ENCODE results near the gene PDX1. TPM values are rescaled to one million over a fixed set of nuclear protein-coding genes. Genes with fewer than 3 reads are reported as not detected.

The PDX1 gene
- total RNA-seq, 1 experiment from 2014 or later = 3.4 TPM

DNA sequence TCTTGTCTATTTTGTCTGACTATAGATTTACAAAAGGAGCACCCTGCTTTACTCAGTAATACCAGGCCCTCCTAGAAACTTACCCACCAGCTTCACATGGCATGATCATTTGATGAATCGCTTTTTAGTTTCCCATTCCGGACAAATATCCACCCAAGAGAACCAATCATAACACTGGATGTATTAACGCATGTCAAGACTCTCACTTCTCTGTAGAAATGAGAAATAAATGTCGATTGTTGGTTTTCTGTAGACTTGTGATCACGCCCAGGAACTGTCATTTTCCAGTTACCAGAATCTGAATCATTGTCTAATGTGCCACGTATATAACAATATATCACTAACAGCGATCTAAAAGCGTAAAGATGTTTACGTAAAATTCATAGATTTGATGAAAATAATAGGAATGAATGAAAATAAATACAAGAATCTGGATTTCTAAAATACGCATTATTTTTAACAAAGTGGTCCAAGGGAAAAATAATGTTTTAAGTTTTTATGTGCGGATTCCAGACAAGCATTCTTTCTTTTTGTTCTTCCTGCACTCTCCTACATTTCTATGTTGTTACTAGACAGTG is 35.3 kb downstream of the PDX1 start:
- in situ Hi-C loops (cut with HindIII; ENCODE audit: low pct_unique_long_range_greater_than_20kb, low sequenced_read_pairs) = loop anchor here (25.0 kb wide), 1 partner anchor 118 kb away; no protein-coding TSS in a partner anchor
- DNase-seq (ENCODE audit: low read depth, low spot score) = no peak
- Histone ChIP-seq H3K27ac (ENCODE audit: low read length) (peak overlapping the region; percentile 67), H3K9me3 (ENCODE audit: control insufficient read depth, insufficient read depth, low read depth, low read length) (no peaks in the 10 kb centered on the region), H3K4me3 (ENCODE audit: low read depth in 2 of 2, low read length in 2 of 2) (peak overlapping the region; percentile 52 to 66; a peak in 3 of 4 replicates), H3K4me1 (ENCODE audit: control insufficient read depth, insufficient read depth, low read length) (peaks cover 15% of the 10 kb centered on the region), H3K27me3 (ENCODE audit: control insufficient read depth, insufficient read depth, low read length) (no peaks in the 10 kb centered on the region), H3K36me3 (ENCODE audit: control insufficient read depth, insufficient read depth, low read length) (no peaks in the 10 kb centered on the region)
- no TSS peak for BruUV-seq (replicated peaks)
- ChIA-PET POLR2A (interaction anchor here (0.7 kb wide), 2 partner anchors 8 to 188 kb away, joined by 3 to 15 read pairs; no protein-coding TSS in a partner anchor), CTCF (interaction anchor here (2.1 to 2.6 kb wide), 2 partner anchors 86 to 129 kb away, joined by 15 to 19 read pairs; no protein-coding TSS in a partner anchor)
- intact Hi-C loops (cut with micrococcal nuclease; ENCODE audit: unreplicated experiment) = loop anchor here (10.0 kb wide), 1 partner anchor 590 kb away; no protein-coding TSS in a partner anchor
- TF ChIP-seq, protein P1, sequence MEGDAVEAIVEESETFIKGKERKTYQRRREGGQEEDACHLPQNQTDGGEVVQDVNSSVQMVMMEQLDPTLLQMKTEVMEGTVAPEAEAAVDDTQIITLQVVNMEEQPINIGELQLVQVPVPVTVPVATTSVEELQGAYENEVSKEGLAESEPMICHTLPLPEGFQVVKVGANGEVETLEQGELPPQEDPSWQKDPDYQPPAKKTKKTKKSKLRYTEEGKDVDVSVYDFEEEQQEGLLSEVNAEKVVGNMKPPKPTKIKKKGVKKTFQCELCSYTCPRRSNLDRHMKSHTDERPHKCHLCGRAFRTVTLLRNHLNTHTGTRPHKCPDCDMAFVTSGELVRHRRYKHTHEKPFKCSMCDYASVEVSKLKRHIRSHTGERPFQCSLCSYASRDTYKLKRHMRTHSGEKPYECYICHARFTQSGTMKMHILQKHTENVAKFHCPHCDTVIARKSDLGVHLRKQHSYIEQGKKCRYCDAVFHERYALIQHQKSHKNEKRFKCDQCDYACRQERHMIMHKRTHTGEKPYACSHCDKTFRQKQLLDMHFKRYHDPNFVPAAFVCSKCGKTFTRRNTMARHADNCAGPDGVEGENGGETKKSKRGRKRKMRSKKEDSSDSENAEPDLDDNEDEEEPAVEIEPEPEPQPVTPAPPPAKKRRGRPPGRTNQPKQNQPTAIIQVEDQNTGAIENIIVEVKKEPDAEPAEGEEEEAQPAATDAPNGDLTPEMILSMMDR (IDR thresholded peaks at IDR 0.05) = no peak
- TF ChIP-seq SIN3A (IDR thresholded peaks at IDR 0.05; ENCODE audit: borderline replicate concordance, insufficient read depth, low read depth, low read length) (no peak), POLR2AphosphoS5 (IDR thresholded peaks at IDR 0.05; ENCODE audit: low read depth, low read length) (no peak)
- no peak for ATAC-seq

DNA sequence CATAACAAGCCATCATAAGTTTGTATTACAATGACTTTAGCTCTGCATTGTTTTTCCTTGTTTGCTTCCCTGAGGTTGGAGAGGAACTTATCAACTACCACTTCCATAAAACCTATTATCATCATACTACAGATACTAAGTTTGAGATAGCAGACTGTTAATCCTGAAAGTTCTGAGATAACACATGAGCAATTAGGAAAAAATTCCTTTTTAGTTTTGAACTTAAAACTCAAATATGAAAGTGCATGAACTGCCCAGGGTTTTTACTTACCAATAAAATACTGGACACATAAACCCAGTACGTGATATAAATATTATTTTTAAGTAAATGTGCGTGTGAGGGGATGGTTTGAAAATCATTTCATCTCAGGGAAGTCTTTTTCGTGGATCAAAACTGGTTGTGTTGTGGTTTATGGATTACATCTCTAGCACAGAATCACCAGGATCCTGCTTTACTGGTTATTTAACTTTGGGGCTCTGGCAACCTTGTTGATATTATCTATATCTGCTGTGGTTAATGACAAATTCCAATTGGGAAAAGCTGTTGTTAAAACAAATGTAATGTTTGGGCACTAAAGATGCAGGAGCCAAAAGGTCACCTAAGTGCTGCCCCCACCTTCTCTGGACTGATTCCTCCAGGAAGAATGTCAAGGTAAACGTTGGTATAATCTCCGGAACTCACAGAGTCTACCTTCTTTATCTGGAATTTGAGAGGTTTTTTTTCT is 36.9 kb downstream of the PDX1 start:
- TF ChIP-seq TCF7L2 (IDR thresholded peaks at IDR 0.05; ENCODE audit: low read depth, low read length) (no peak), POLR2AphosphoS5 (IDR thresholded peaks at IDR 0.05; ENCODE audit: low read depth, low read length) (no peak), SIN3A (IDR thresholded peaks at IDR 0.05; ENCODE audit: borderline replicate concordance, insufficient read depth, low read depth, low read length) (no peak)
- TF ChIP-seq, protein P2, sequence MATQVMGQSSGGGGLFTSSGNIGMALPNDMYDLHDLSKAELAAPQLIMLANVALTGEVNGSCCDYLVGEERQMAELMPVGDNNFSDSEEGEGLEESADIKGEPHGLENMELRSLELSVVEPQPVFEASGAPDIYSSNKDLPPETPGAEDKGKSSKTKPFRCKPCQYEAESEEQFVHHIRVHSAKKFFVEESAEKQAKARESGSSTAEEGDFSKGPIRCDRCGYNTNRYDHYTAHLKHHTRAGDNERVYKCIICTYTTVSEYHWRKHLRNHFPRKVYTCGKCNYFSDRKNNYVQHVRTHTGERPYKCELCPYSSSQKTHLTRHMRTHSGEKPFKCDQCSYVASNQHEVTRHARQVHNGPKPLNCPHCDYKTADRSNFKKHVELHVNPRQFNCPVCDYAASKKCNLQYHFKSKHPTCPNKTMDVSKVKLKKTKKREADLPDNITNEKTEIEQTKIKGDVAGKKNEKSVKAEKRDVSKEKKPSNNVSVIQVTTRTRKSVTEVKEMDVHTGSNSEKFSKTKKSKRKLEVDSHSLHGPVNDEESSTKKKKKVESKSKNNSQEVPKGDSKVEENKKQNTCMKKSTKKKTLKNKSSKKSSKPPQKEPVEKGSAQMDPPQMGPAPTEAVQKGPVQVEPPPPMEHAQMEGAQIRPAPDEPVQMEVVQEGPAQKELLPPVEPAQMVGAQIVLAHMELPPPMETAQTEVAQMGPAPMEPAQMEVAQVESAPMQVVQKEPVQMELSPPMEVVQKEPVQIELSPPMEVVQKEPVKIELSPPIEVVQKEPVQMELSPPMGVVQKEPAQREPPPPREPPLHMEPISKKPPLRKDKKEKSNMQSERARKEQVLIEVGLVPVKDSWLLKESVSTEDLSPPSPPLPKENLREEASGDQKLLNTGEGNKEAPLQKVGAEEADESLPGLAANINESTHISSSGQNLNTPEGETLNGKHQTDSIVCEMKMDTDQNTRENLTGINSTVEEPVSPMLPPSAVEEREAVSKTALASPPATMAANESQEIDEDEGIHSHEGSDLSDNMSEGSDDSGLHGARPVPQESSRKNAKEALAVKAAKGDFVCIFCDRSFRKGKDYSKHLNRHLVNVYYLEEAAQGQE (IDR thresholded peaks at IDR 0.05; ENCODE audit: insufficient read depth in 1 of 2, low read depth in 2 of 2, low read length in 1 of 2) = no peak
- TF ChIP-seq, protein P1 (IDR thresholded peaks at IDR 0.05) = no peak
- CTCF ChIA-PET = no interaction called here
- intact Hi-C loops (cut with micrococcal nuclease; ENCODE audit: unreplicated experiment) (loop anchor here (10.0 kb wide), 1 partner anchor 592 kb away; no protein-coding TSS in a partner anchor), in situ Hi-C loops (cut with HindIII; ENCODE audit: low pct_unique_long_range_greater_than_20kb, low sequenced_read_pairs) (loop anchor here (25.0 kb wide), 1 partner anchor 119 kb away; no protein-coding TSS in a partner anchor)
- no peak overlapping the region for H3K4me3 ChIP-seq (ENCODE audit: low read depth in 2 of 2, low read length in 2 of 2)
- H3K27ac ChIP-seq (ENCODE audit: low read length) = no peak overlapping the region
- no TSS peak for BruUV-seq (replicated peaks)
- no peaks in the 10 kb centered on the region for H3K36me3 ChIP-seq (ENCODE audit: control insufficient read depth, insufficient read depth, low read length)
- H3K4me1 ChIP-seq (ENCODE audit: control insufficient read depth, insufficient read depth, low read length) = peaks cover 20% of the 10 kb centered on the region
- no peaks in the 10 kb centered on the region for H3K27me3 ChIP-seq (ENCODE audit: control insufficient read depth, insufficient read depth, low read length)
- POLR2A ChIA-PET = interaction anchor here (0.7 kb wide), 1 partner anchor 173 kb away, joined by 10 read pairs; no protein-coding TSS in a partner anchor
- no peak for ATAC-seq
- H3K9me3 ChIP-seq (ENCODE audit: control insufficient read depth, insufficient read depth, low read depth, low read length) = no peaks in the 10 kb centered on the region
- DNase-seq (ENCODE audit: low read depth, low spot score) = no peak
